SH-SY5Y (cell line): Measurements from ENCODE around the gene BUD23.

Source experiments
- GATA2 ChIP-seq: IDR thresholded peaks from 2 replicates; pipeline ENCODE4 v1.6.1; 2011; ENCODE audit warnings: mild to moderate bottlenecking, low read depth, low read length
- GATA3 ChIP-seq: IDR thresholded peaks from 2 replicates; pipeline ENCODE4 v1.6.1; 2011; ENCODE audit warnings: low read depth, mild to moderate bottlenecking, low read length, moderate library complexity

GRCh38 chr7:73740771-73741170 lies 57.4 kb downstream of the BUD23 start:
- TF ChIP-seq GATA2 (no peak), GATA3 (no peak)
